ENCODE data around the gene EXOSC7.

GRCh38 chr3:44995142-44995770 lies 19.2 kb downstream of the EXOSC7 start:
- TF ChIP-seq POLR2A (IDR thresholded peaks at IDR 0.05; ENCODE audit: low read depth, low read length) (no peak), EZH2 (IDR thresholded peaks at IDR 0.05; ENCODE audit: borderline replicate concordance, low read depth, low read length, severe bottlenecking) (no peak), CTCF (IDR thresholded peaks at IDR 0.05; ENCODE audit: extremely low read depth in 1 of 2, insufficient read depth in 1 of 2, low read depth in 1 of 2, low read length in 2 of 2) (no peak), POLR2AphosphoS5 (IDR thresholded peaks at IDR 0.05; ENCODE audit: insufficient read depth, low read depth, low read length) (no peak)

All from endothelial cell of umbilical vein (primary cell).